Suppressor macrophage (primary cell): ENCODE results near the gene METTL5.
"Not testable (repeated sequence)": the region's sequence is repeated elsewhere in the genome, so short reads cannot be mapped to it uniquely, and the experiment has no call there.

ENCODE experiments used
- DNase-seq, 4 experiments: peaks; one replicate each; pipeline ENCODE4 v3.0.0-alpha.2; 2020 to 2022
- total RNA-seq, 17 experiments: gene quantifications; one replicate each; lab custom pipeline; 2026; ENCODE audit warnings: mixed read lengths in 6 of 17, inconsistent platforms in 3 of 17; lab: John Stamatoyannopoulos, UW

The METTL5 gene
- total RNA-seq: 4.3 to 22.4 (median 13.3) reads per million in 17 experiments

- DNase-seq: peak; percentile 86 to 94 (median 90)
Observed at GRCh38 chr2:169824373-169825333, at the start of gene METTL5. Gene METTL5 (minus strand): TSS chr2:169824905. CDS start chr2:169824597, 308 bp downstream.

GRCh38 chr2:169871994-169872393 lies 47.3 kb upstream of the METTL5 start:
- no peak for DNase-seq

- not testable (repeated sequence) for DNase-seq
Observed at GRCh38 chr2:169871369-169871768, 46.7 kb upstream of the METTL5 start.

- DNase-seq: no peak
Observed at GRCh38 chr2:169868951-169869350, 44.2 kb upstream of the METTL5 start.

DNA sequence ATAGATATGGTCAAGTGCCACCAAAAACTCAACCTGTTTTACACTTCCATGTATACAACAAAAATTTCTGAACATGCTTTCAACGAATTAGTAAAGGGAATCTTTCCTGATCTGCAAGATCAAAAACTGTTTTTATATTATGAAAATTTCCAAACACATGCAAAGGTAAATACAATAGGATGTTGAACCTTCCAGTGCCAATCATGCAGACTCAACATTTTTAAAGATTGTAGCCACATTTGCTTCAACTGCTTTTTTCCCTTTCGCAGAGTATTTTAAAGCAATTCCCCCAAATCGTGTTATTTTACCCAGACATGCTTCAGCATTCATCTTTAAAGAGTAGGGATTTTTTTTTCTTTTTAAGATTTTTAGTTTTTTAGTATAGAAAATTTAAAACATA lies 42.9 kb upstream of the METTL5 start:
- DNase-seq: no peak

- peak in 3 of 4 experiments; percentile 41 to 49 (median 43) for DNase-seq
Observed at GRCh38 chr2:169866230-169866629, 41.5 kb upstream of the METTL5 start.

DNA sequence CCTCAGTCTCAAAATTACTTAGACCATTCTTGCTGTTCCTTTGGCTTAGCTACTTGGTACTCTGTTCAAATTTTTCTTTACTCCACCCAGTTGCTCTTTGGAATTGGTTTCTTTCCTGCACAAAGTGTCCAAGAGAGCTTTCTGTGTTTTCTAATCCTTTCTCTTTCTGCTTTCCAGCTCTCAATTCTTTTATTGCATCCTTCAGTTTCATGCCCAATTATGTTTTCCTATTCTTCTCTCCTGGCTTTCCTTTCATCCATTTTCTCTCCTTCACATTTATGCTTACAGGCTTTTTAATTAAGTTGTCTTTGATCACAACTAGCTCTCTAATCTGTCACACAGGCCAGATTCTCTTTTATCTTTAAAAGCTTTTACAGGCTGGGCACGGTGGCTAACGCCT lies 40.8 kb upstream of the METTL5 start:
- DNase-seq: no peak

DNA sequence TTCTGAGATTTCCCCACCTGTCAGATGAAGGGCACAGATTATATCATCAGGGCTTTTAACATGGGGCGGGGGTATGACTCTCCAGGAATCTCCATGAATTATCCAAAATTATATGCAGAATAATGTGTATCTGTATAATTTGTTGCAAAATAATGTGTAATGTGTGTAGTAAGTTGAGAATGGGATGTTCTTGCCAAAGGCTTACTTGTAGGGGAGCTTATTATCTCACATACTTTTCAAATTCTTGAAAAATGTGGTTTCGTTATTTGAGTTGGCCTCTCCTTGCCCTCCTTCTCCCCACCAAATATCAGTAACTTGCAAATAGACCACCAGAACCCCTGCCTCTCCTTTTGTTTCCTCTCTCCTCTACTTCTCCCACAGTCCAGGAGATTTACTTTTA lies 38.1 kb upstream of the METTL5 start:
- DNase-seq: no peak

DNA sequence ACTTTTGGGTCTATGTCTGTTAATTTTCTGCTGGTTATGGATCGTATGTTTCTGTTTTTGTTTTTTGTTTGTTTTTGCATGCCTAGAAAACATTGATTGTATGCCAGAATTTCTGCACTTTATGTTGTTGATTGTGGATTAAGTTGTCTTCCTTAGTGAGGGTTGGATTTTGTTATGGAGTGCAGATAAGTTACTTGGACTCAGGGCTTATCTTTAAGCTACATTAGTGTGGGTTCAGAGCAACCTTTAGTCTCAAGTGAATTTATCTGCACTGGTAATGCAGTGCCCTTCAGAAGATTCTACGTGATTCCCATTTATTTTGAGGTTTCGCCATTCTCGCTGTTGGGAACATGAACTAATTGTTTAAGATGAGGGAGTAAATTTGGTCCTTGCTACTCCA lies 35.4 kb upstream of the METTL5 start:
- no peak for DNase-seq

DNA sequence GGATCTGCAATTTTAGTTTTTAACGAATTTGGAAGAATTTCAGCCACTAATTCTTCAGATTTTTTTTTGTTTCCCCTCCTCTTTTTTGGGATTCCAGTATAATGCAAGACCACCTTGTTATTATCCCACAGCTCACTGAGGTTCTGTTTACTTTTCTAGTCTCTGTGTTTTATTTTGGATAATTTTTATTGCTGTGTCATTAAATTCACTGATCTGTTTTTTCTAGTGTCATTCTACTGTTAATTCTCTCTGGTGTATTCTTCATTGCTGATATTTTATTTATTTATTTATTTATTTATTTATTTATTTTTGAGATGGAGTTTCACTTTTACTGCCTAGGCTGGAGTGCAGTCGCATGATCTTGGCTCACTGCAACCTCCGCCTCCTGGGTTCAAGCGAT lies 34.7 kb upstream of the METTL5 start:
- no peak for DNase-seq

GRCh38 chr2:169855281-169856258 lies 30.9 kb upstream of the METTL5 start:
- DNase-seq: not testable (repeated sequence)

- DNase-seq: no peak
Observed at GRCh38 chr2:169853041-169853668, 28.4 kb upstream of the METTL5 start.

- DNase-seq: no peak
Observed at GRCh38 chr2:169849710-169850109, 25.0 kb upstream of the METTL5 start.

- not testable (repeated sequence) for DNase-seq
Observed at GRCh38 chr2:169848959-169849693, 24.4 kb upstream of the METTL5 start.

- DNase-seq: no peak
Observed at GRCh38 chr2:169845016-169845415, 20.3 kb upstream of the METTL5 start.

GRCh38 chr2:169841625-169842024 lies 16.9 kb upstream of the METTL5 start:
- DNase-seq: not testable (repeated sequence)

DNA sequence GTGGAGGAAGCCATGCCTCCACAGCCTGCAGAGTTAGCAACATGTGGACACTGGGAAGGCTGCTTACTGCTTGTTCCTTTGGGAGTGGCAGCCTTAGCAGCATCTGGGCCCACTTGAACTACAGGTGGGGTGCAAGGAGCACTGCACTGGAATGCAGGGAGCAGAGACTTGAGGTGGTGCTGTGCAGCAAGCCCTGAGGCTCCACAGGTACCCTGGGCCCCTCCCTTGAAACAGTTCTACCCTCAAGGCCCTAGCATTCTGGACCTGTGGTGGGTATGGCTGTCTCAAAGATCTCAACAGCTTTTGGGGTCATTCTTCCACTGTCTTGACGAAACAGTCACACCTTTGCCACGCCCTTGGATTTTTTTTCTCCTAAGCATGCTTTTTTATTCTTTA lies 16.0 kb upstream of the METTL5 start:
- no peak for DNase-seq

DNA sequence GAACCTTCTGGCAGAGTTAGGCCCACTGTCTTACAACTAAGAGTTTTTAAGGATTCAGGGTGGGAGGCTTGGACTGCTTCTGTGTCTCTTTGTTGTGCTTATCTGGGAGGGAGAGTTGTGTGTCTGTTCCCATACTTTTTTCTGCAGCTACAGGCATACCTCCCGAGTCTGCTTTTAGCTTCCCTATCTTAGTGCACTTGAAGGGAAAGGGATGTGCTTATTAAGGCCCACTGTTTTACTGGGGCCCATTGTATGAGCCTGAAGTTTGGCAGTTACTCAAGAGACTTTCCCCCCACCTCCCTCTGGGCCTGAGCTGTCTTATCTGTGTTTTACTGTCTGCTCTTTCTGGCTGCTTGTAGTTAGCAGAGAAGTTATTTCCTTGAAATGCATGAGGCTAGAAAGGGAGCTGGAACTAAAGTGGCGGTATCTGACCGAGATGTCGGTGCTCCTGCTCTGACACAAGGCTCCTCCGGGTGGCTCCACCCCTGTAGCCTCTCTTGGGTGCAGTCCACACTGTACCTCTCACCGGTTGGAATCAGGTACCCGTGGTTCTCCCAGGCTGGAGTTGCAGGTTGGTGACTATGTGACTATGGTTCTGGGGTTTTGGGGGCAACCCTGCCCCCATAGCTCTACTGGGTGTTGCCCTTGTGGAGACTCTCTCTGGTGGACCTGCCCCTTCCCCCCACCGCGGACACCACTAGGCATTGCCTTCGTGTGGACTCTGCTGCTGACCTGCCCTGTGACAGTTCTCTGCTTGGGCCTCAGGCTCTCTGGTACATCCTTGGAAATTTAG lies 15.4 kb upstream of the METTL5 start:
- no peak for DNase-seq

DNA sequence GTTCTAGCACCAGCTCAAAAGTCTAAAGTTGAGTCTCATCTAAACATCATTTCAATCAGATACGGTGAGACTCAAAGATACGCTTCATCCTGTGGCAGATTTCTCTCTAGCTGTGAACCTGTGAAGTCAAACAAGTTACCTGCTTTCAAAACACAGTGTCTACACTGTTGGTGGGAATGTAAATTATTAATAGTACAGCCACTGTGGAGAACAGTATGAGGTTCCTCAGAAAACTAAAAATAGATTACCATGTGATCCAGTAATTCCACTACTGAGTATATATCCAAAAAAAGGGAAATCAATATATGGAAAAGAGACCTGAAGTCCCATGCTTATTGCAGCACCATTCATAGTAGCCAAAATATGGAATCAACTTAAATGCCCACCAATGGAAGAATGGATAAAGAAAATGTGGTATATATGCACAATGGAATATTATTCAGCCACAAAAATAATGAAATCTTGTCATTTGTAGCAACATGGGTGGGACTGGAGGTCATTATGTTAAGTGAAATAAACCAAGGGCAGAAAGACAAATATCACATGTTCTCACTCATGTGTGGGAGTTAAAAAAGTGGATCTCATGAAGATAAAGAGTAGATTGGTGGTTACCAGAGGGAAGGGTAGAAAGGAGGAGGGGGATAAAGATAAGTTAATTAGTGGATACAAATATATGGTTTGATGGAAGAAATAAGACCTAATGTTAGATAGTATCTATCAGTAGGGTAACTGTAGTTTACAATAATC lies 14.2 kb upstream of the METTL5 start:
- peak in 2 of 4 experiments; percentile 14 to 19 for DNase-seq

DNA sequence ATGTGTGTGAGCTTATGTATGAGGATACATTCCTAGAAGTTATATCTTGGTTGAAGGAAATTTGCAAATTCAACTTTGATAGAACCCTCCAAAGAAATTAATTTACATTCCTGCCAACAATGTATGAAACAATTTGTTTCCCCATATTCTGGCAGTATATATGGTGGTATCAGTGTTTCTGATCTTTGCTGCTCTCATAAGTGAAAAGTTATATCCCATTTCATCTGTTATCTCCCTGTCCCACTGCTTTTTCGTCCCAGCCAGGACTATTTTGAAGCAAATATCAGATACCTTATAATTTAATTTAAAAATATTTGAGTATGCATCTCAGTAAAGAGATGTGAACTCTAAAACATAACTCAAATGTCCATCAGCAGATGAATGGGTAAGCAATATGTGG lies 9.7 kb upstream of the METTL5 start:
- no peak for DNase-seq
